ENCODE measurements around the gene BTNL8.

GRCh38 chr5:180868960-180869359 is 30.0 kb upstream of the BTNL8 start:
- TF ChIP-seq, protein P1, sequence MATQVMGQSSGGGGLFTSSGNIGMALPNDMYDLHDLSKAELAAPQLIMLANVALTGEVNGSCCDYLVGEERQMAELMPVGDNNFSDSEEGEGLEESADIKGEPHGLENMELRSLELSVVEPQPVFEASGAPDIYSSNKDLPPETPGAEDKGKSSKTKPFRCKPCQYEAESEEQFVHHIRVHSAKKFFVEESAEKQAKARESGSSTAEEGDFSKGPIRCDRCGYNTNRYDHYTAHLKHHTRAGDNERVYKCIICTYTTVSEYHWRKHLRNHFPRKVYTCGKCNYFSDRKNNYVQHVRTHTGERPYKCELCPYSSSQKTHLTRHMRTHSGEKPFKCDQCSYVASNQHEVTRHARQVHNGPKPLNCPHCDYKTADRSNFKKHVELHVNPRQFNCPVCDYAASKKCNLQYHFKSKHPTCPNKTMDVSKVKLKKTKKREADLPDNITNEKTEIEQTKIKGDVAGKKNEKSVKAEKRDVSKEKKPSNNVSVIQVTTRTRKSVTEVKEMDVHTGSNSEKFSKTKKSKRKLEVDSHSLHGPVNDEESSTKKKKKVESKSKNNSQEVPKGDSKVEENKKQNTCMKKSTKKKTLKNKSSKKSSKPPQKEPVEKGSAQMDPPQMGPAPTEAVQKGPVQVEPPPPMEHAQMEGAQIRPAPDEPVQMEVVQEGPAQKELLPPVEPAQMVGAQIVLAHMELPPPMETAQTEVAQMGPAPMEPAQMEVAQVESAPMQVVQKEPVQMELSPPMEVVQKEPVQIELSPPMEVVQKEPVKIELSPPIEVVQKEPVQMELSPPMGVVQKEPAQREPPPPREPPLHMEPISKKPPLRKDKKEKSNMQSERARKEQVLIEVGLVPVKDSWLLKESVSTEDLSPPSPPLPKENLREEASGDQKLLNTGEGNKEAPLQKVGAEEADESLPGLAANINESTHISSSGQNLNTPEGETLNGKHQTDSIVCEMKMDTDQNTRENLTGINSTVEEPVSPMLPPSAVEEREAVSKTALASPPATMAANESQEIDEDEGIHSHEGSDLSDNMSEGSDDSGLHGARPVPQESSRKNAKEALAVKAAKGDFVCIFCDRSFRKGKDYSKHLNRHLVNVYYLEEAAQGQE (IDR thresholded peaks at IDR 0.05; ENCODE audit: low read depth): no peak
- TF ChIP-seq USF1 (IDR thresholded peaks at IDR 0.05): no peak
- no peak for TF ChIP-seq MAX (IDR thresholded peaks at IDR 0.05)
- no peak for TF ChIP-seq TEAD4 (IDR thresholded peaks at IDR 0.05)
- TF ChIP-seq CEBPB (IDR thresholded peaks at IDR 0.05): no peak

Data from Ishikawa (cell line).